ENCODE data around the gene OPCML.

OPCML gene

DNA sequence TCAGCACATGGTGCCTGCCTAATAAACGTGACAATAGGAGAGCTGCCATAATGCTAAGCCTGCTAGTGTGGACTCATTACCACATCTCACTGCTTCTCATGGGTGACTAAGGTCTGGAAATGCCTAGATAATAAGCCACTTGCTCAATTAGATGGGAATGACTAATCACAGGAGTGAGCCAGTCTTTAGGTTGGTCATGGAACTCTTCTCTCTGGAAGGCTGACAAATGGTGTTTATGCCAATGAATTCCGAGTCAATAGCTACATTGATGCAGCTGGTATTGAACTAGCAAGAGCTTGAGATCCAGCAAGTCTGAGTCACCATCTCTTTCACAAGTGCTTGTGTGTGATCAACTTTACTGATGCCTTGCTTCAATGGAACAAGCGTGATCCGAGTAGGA lies 334.9 kb downstream of the OPCML start:
- DNase-seq (ENCODE audit: low read depth in 2 of 2, low spot score in 1 of 2): no peak

DNA sequence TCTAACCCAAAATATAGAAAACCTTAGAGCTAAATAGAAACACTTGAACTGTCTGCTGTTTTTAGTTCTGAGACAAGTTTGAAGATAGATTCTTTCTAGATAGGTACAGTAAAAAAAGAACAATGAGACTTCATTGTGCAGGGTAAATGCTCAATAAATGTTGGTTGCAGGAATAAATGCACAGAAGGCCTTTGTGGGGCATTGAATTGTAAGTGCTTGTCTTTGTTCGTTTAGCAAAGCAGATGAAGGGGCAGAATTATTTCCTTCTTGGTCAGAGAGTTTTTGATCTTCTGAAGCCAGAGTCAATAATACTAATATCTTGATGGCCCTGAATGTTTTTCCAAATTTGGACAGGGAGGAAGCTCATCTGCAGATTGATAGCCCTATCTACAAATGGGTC lies 340.4 kb downstream of the OPCML start:
- no peak for DNase-seq (ENCODE audit: low read depth in 2 of 2, low spot score in 1 of 2)

- DNase-seq (ENCODE audit: low read depth in 2 of 2, low spot score in 1 of 2): no peak
These were observed 350.6 kb downstream of the OPCML start for GRCh38 chr11:133181667-133182066.

- no peak for DNase-seq (ENCODE audit: low read depth in 2 of 2, low spot score in 1 of 2)
These were observed 351.2 kb downstream of the OPCML start for GRCh38 chr11:133181066-133181465.

DNA sequence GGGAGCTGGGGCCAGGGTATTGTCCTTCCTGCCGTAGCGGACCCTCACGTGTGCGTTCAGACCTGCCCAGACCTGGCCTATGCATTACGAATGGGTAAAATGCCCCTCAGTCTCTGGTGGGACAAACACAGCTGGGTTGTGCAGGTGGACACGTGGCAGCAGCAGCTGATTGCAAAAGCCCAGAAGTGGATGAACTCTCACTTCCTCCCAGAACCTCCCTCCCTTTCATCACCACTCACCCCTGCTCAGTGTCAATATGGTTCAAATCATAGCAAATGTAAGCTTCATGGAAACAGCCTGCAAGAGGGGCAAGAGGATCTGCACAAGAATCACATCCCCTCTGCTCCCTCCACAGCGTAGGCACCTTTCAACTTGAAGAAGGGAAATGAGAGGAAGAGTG lies 352.1 kb downstream of the OPCML start:
- no peak for DNase-seq (ENCODE audit: low read depth in 2 of 2, low spot score in 1 of 2)

- DNase-seq (ENCODE audit: low read depth in 2 of 2, low spot score in 1 of 2): no peak
These were observed 355.6 kb downstream of the OPCML start for GRCh38 chr11:133176748-133177147.

- no peak for DNase-seq (ENCODE audit: low read depth in 2 of 2, low spot score in 1 of 2)
These were observed 357.2 kb downstream of the OPCML start for GRCh38 chr11:133175103-133175502.

DNA sequence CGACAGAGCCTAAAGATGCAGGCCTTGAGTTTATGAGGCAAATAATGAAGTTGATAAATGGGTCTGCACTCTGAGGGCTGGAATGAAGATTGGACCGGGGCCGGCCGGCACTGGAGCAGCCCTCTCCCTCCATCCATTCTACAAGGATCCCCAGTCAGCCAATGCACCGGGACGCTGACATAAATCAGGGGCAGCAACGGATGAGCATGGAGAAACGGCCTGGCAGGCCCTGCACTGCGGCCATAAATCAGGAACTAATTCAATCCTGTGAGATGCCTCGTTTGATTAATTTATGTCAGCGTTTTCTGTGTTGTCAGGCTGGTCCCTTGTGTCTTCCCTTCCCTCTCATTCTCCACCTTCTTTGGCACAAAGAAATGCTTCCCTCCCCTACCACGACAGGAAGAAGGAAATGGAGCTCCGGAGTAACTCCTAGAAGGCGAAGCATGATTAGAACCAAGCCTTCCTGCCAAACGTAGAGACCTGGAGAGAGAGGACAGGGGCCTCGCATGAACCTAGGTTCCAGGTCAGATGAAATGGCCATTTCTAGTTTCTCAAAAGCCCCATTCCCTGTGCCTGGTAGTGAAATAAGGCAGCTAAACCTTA lies 358.4 kb downstream of the OPCML start:
- DNase-seq (ENCODE audit: low read depth in 2 of 2, low spot score in 1 of 2): no peak

GRCh38 chr11:133172349-133172748 lies 360.0 kb downstream of the OPCML start:
- DNase-seq (ENCODE audit: low read depth in 2 of 2, low spot score in 1 of 2): no peak

- no peak for DNase-seq (ENCODE audit: low read depth in 2 of 2, low spot score in 1 of 2)
These were observed 360.9 kb downstream of the OPCML start for GRCh38 chr11:133171374-133171773.

- no peak for DNase-seq (ENCODE audit: low read depth in 2 of 2, low spot score in 1 of 2)
These were observed 364.3 kb downstream of the OPCML start for GRCh38 chr11:133168016-133168415.

DNA sequence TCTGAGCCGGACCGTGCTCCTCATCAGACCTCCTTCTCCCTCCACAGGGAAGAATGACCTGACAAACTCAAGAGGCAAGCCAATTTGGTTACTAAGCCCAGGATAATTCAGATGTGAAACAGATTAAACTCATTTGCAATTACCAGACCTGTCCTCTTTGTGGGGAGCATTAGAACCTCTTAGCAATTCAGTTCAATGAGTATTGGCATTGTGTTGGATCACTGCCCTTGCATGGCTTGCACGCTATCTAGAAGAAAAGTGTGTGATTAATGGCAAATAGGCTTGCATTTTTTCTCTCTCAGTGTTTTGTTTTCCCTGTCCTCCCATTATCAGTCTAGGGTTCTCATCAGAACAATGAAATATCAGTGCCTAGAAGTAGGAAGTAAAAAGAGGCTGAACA lies 365.6 kb downstream of the OPCML start:
- no peak for DNase-seq (ENCODE audit: low read depth in 2 of 2, low spot score in 1 of 2)

DNA sequence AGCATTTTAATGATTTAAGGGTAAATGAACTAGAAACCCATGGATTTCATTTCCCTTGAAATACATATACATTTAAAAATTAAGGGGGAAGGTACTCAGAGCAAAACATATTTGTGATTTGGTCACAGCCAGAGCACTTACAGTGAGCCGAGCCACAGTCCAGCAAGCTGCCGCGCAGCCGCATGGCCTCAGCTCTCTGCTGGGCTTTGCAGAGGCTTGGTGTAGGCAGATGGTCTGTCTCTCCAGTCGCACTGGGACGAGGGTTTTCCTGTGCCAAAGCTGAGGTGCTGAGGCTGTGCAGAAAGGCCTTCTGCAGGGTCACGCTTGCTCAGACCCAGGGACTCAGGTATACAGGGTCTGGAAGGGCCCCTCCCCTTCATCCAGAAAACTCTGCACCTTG lies 367.3 kb downstream of the OPCML start:
- DNase-seq (ENCODE audit: low read depth in 2 of 2, low spot score in 1 of 2): no peak

GRCh38 chr11:133163463-133164419 lies 368.6 kb downstream of the OPCML start:
- DNase-seq (ENCODE audit: low read depth in 2 of 2, low spot score in 1 of 2): no peak

DNA sequence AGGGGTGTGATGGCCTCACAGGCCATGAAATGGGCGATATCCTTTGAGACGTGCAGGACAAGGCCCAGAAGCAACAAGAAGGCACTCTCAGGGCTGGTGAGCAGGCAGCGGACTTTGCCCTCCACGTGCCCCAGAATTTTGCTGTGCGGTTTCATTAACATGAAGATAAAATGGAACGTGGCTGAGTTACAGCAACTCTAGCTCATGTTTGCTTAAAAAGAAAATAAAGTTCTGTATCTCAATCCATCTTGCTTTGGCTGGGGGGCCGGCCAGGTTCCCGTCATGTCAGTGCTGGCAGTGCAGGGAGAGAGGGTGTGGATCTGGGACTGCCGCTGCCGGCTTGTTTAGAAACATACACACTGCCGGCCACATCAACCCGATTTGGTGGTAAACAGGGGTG lies 370.1 kb downstream of the OPCML start:
- DNase-seq (ENCODE audit: low read depth in 2 of 2, low spot score in 1 of 2): no peak

DNA sequence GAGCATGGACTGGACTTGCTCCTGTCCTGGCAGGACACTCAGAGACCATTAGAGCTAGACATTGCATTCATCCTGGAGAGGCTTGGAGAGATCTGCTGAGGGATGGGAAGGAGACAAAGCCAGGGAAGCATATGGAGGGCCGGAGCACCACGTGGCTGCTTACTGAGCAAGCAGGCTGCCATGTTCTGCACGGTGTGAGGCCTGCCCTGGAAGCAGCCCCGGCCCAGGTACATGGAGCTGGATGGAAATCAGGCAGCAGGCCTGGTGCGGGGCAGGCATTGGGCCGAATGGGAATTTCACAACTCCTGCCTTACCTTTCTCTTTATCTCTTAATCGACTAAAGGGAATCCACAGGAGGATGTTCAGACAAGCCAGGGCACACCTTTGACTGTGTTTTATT lies 371.5 kb downstream of the OPCML start:
- DNase-seq (ENCODE audit: low read depth in 2 of 2, low spot score in 1 of 2): no peak

DNA sequence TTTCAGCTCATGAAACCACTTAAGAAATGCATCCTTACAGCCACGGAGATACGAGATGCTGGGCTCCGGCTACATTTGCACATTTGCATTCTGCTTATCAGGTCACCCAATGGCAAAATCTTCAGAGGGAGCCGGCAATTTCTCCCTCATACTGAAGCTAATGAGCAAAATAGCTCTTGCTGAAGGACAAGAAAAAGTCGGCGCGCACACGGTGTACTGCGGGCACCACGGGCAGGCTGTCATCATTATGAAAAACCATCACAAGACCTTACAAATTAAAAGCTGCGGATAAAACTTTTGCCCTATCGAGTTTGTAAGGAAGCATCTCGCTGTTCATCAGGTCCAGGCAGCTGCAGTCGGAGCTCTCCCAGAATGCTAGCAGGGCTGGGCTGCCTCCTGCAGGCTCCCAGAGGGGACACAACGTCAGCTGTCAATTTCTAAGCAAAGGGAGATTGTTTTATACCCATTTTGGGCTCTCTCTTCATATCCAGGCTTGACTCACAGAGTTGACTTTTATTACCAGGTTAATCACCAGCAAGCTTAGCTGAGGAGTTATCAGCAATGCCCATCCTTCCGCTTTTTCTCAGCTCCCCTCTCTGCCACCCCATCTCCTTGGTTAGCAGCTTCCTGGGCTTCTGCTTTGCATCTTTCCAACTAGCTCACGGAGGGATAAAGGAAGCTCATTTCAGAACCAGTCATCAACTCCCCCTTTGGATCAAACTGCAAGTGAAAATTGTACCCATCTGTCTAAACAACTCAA lies 375.1 kb downstream of the OPCML start:
- no peak for DNase-seq (ENCODE audit: low read depth in 2 of 2, low spot score in 1 of 2)

DNA sequence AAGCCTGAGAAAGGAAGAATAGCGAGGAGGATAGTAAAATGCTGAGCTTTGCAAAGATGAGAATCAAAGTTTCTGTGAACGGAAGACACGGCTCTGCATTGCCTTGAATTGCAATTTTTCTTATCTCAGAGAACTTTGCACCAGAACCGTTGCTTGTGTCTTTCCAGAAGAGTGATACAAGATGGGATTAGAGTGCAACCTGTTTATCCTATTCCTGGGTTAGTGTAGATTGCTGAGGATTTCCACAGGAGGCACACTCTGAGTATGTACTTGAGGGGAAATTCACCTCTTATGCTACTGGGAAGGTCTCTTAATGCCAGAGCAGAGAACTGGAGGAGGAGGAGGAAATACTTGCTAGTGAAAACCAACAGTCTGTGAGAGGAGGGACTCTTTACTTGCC lies 377.5 kb downstream of the OPCML start:
- DNase-seq (ENCODE audit: low read depth in 2 of 2, low spot score in 1 of 2): no peak

DNA sequence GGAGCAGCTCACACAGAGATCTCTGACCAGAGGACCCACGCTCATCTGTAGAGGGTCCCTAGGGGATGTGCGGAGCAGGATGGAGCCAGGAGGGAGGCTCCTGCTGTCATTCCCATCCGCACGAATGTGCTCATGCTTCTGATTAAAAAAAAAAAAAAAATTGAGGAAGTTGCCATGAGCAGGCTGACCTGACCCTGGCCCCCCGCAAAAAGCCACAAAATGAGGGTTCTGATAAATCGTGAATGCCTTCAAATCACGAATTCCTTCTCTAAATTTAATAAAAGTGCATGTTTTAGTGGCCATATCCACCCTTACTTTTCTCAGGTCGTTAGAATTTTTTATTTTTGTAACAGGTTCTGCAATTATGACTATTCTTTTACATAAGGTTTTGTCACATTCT lies 378.2 kb downstream of the OPCML start:
- DNase-seq (ENCODE audit: low read depth in 2 of 2, low spot score in 1 of 2): no peak

DNA sequence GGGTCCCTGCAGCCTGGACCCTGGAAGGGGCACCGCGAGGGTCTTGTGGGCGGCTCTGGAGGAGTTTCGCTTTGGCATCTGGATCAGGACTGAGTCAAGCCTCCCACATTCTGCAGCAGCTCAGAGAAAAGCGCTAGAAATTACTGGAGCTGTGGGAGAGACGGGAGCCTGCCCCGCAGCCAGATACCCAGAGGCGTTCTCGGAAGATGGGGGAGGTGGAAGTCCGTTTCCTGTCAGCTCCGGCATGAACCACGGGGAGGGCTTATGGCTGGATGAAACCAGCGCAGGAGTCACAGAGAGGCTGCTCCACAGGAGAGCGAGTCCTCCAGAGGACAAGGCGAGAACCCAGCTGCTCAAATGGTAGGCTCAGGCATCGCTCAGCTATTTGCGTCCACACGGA lies 379.3 kb downstream of the OPCML start:
- DNase-seq (ENCODE audit: low read depth in 2 of 2, low spot score in 1 of 2): no peak

GRCh38 chr11:133149698-133150097 lies 382.6 kb downstream of the OPCML start:
- DNase-seq (ENCODE audit: low read depth in 2 of 2, low spot score in 1 of 2): no peak

DNA sequence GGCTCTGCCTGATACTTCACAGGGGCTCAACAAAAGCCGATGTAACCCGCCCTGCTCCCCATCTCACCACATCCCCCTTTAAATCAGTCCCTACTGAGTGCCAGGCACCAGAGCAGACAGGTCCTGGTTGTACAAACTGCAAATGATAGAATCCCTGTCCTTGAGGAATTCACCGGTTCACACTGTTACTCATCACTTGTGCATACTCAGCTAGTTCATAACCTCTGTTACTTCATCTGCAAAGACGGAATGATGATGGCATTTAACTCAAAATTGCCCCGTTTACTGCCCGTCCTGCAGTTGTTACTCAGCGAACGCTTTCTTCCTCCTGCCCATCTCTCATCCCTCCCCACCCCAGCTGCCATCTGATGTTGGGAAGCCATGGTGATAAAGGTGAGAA lies 384.7 kb downstream of the OPCML start:
- DNase-seq (ENCODE audit: low read depth in 2 of 2, low spot score in 1 of 2): no peak
